Esophagus muscularis mucosa (tissue), 4 donors: ENCODE results near the gene DGCR2. TPM values are rescaled to one million over a fixed set of nuclear protein-coding genes. Genes with fewer than 3 reads are reported as not detected.

Source experiments
- DNase-seq: peaks from one replicate; pipeline ENCODE4 v3.0.0-alpha.2; 2017; ENCODE audit errors: extremely low spot score
- H3K27ac ChIP-seq, 4 donors: fragments of 200-600 bp; sonication (generic); replicated peaks in 1 of 4; 1 replicate in 3 of 4; 2 replicates in 1 of 4; pipeline ENCODE4 v1.5.1; 2016 to 2019; ENCODE audit warnings: mild to moderate bottlenecking in 1 of 4
- H3K27me3 ChIP-seq, 4 donors: fragments of 200-600 bp; sonication (generic); one replicate each; pipeline versions ENCODE4 v1.5.1 to v1.6.0; 2016 to 2019
- H3K36me3 ChIP-seq, 4 donors: fragments of 200-600 bp; sonication (generic); one replicate each; pipeline ENCODE4 v1.5.1; 2016 to 2019
- H3K4me1 ChIP-seq, 4 donors: fragments of 200-600 bp; sonication (generic); one replicate each; pipeline ENCODE4 v1.5.1; 2016 to 2019
- H3K4me3 ChIP-seq, 4 donors: fragments of 200-600 bp; sonication (generic); 1 replicate in 2 of 4; 2 replicates in 2 of 4; pipeline ENCODE4 v1.5.1; 2016 to 2019; ENCODE audit warnings: mild to moderate bottlenecking in 4 of 4, moderate library complexity in 1 of 4
- H3K9me3 ChIP-seq, 4 donors: fragments of 200-600 bp; sonication (generic); 1 replicate in 3 of 4; 2 replicates in 1 of 4; pipeline ENCODE4 v1.5.1; 2016 to 2019
- CTCF ChIP-seq, 3 experiments: fragments of 200-600 bp in 2 of 3; fragments of 450-650 bp in 1 of 3; sonication (generic) in 2 of 3; IDR thresholded peaks; one replicate each; pipeline ENCODE4 v1.5.1; 2017 to 2019; ENCODE audit warnings: antibody characterized with exemption in 3 of 3, mild to moderate bottlenecking in 2 of 3, moderate library complexity in 1 of 3
- EP300 ChIP-seq: sonication (generic); formaldehyde crosslinking; IDR thresholded peaks from one replicate; pipeline ENCODE4 v1.6.1; 2017; ENCODE audit warnings: antibody characterized with exemption
- POLR2A ChIP-seq: fragments of 450-650 bp; IDR thresholded peaks from one replicate; pipeline ENCODE4 v1.6.1; 2017; ENCODE audit warnings: antibody characterized with exemption, moderate library complexity, mild to moderate bottlenecking, low read depth
- POLR2AphosphoS5 ChIP-seq, 2 donors: sonication (generic); formaldehyde crosslinking; IDR thresholded peaks; one replicate each; pipeline ENCODE4 v1.6.1; 2017; ENCODE audit warnings: antibody characterized with exemption in 2 of 2
- WGBS: methylation state at CpG from one replicate; pipeline ENCODE4 v1.1.5; 2018; 5-methylcytosine and 5-hydroxymethylcytosine counted together
- intact Hi-C: fragments of 100-400 bp; cut with DNase I; formaldehyde crosslinking; loops from one replicate; pipeline ENCODE4 v1.15.1; 2023
- total RNA-seq, 4 donors: library from RNA; depleted of rRNA; stranded (reverse); fragments of >200 nt; gene quantifications; one replicate each; pipeline versions ENCODE4 v1.1.0 to v1.2.1, GENCODE V29; 2016

The DGCR2 gene
- total RNA-seq, 4 donors from 2014 or later, result 45.7 to 79.6 (median 65.4) TPM

DNA sequence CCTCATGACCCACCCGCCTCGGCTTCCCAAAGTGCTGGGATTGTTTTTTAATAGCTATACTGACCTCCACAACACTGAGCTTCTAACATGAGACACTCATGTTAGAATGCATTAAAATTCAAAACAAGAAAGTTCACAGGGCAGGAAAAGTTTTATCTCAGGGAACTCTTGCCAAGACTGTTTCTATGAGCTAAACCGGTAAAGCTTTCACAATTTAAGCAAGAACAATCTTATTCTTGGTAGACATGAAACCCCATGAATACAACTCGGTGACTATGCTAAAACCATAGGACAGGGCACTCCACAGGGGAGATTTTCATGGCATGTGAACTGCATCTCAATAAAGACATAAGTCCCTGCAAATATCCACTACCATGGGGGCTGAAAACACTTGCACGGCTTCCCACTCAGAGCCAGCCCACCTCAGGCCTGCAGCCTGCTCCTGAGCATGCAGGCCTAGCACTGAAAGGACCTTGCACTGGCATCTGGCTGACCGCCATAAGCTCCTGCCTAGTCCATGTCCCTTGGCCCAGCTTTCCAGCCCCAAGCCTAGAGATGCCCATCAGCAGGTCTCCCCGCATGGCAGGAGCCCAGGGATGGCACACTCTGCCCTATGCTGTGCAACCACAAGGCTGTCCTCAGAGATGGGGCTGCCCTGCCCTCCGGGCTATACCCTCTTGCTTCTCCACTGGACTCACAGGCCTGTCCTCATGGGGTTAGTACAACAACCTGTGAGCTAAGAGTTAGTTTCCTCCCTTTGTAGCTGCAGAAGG, 58.4 kb downstream of the DGCR2 start:
- Histone ChIP-seq H3K4me1 (peaks cover 0 to 7% (median 0%) of the 10 kb centered on the region in 4 donors), H3K9me3 (no peaks in the 10 kb centered on the region), H3K27me3 (no peaks in the 10 kb centered on the region), H3K36me3 (peaks cover 53 to 100% (median 96%) of the 10 kb centered on the region in 4 donors), H3K27ac (no peak overlapping the region), H3K4me3 (no peak overlapping the region)
- 89% methylated on average over 8 of the region's 8 CpGs for WGBS
- DNase-seq, result no peak
- TF ChIP-seq POLR2A, result no peak
- no peak for TF ChIP-seq POLR2AphosphoS5 (IDR thresholded peaks at IDR 0.05)
- TF ChIP-seq CTCF (IDR thresholded peaks at IDR 0.05), result no peak
- no peak for TF ChIP-seq EP300
- intact Hi-C loops, result no loop called here

- Histone ChIP-seq H3K9me3 (no peaks in the 10 kb centered on the region), H3K27ac (no peak overlapping the region), H3K4me1 (peaks cover 0 to 7% (median 0%) of the 10 kb centered on the region in 4 donors), H3K27me3 (no peaks in the 10 kb centered on the region), H3K36me3 (peaks cover 56 to 100% (median 96%) of the 10 kb centered on the region in 4 donors), H3K4me3 (no peak overlapping the region)
- TF ChIP-seq POLR2AphosphoS5 (IDR thresholded peaks at IDR 0.05) (no peak), CTCF (IDR thresholded peaks at IDR 0.05) (no peak), EP300 (no peak), POLR2A (no peak)
- 77% methylated on average over 8 of the region's 8 CpGs for WGBS
- no peak for DNase-seq
- intact Hi-C loops, result no loop called here
Measured at GRCh38 chr22:19062943-19063308, 59.3 kb downstream of the DGCR2 start.

DNA sequence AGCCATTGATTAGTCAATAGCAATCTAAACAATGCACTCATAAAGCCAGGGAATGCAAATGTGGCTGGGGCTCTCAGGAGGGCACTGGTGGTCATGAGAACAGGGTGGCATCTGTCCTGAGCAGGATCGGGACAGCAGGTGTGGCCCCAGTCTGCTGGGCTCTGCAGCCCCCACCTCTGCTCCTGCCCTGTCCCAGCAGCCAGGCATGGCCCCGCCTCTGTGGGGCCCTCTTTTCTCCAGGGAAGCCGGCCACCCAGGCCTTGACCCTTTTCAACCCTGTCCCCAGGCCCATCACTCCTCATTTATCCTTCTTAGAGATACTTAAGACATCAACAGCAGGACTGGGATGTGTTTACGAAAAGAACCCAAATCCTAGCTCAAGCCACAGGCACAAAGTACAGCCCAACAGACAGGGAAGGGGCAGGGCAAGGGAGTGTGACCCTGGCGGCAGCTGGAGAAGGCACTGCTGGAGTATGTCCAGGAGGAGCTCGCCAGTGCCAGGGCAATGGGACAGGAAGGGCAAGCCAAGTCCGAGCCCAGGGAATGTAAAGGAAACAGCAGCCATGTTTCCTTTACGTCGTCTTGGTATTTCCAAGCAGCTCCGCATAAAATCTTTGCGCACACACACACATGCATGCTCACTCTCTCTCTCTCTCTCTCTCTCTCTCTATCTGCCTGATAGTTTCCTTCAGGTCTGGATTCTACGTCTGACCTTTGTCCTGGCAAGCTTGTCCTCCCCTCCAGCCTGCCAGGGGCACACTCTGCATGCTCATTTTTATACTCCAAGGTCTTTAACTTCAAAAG, 59.9 kb downstream of the DGCR2 start:
- Histone ChIP-seq H3K27ac (no peak overlapping the region), H3K36me3 (peaks cover 51 to 100% (median 96%) of the 10 kb centered on the region in 4 donors), H3K27me3 (no peaks in the 10 kb centered on the region), H3K4me3 (no peak overlapping the region), H3K4me1 (peaks cover 0 to 7% (median 0%) of the 10 kb centered on the region in 4 donors), H3K9me3 (no peaks in the 10 kb centered on the region)
- TF ChIP-seq EP300 (no peak), POLR2AphosphoS5 (IDR thresholded peaks at IDR 0.05) (no peak), POLR2A (no peak), CTCF (IDR thresholded peaks at IDR 0.05) (no peak)
- intact Hi-C loops, result no loop called here
- no peak for DNase-seq
- WGBS, result 80% methylated on average over 11 of the region's 12 CpGs

- Histone ChIP-seq H3K4me3 (no peak overlapping the region), H3K36me3 (peaks cover 45 to 100% (median 96%) of the 10 kb centered on the region in 4 donors), H3K9me3 (no peaks in the 10 kb centered on the region), H3K4me1 (peaks cover 0 to 7% (median 0%) of the 10 kb centered on the region in 4 donors), H3K27ac (no peak overlapping the region), H3K27me3 (no peaks in the 10 kb centered on the region)
- WGBS, result 98% methylated on average over 6 of the region's 6 CpGs
- no peak for DNase-seq
- TF ChIP-seq POLR2AphosphoS5 (IDR thresholded peaks at IDR 0.05) (no peak), EP300 (no peak), CTCF (IDR thresholded peaks at IDR 0.05) (no peak), POLR2A (no peak)
- intact Hi-C loops, result no loop called here
Measured at GRCh38 chr22:19061471-19062138, 60.6 kb downstream of the DGCR2 start.
